Hematopoietic multipotent progenitor cell treated with erythropoietin and hydrocortisone succinate and interleukin-3 and kit ligand, for 17 days (in vitro differentiated cells): Measurements from ENCODE around the gene SHISAL2B.
"Not testable (repeated sequence)": the region's sequence is repeated elsewhere in the genome, so short reads cannot be mapped to it uniquely, and the experiment has no call there.

Source experiments
- DNase-seq: peaks from one replicate; pipeline ENCODE4 v3.0.0-alpha.2; 2015; ENCODE audit warnings: low spot score

The SHISAL2B gene

DNA sequence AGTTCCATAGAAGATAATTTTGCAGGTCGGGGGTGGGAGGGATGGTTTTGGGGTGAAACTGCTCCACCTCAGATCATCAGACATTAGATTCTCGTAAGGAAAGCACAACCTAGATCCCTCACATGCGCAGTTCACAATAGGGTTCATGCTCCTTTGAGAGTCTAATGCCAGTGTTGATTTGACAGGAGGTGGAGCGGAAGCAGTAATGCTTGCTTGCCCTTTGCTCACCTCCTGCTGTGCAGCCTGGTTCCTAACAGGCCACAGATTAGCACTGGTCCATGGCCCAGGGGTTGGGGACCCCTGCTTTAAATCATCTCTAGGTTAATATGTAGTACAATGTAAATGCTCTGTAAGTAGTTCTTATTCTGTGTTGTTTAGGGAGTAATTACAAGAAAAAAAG lies 10.5 kb downstream of the SHISAL2B start:
- DNase-seq: no peak

DNA sequence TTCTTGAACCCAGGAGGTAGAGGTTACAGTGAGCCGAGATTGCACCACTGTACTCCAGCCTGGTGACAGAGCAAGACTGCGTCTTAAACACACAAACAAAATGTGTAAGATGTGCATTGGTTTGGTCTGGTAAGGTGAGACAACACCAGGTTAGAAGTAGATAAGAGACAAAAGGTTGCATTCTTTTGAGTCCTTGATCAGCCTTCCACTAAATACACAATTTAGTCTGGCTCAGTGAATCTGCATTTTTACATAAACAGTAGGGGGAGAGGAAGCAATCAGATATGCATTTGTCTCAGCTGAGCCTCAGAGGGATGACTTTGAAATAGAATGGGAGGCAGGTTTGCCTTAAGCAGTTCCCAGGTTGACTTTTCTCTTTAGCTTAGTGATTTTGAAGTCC lies 15.8 kb downstream of the SHISAL2B start:
- not testable (repeated sequence) for DNase-seq

DNA sequence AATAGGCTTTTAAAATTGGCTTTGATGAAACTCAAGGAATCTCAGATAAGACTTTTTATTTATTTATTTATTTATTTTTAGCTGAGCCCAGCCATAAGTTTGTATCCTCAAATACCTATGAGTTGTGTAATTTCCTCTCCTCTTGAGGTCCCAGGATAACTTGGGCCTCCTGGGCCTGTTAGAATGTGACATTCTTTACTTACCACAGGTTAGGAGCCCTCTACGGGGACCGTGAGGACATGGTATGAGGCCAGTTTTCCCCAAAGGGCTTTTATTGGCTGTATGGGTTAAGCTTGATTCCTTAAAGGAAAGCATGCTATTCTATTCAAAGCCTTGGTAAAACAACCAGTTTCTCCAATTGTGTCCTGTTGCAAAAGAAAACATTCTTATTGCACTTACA lies 16.9 kb downstream of the SHISAL2B start:
- no peak for DNase-seq

DNA sequence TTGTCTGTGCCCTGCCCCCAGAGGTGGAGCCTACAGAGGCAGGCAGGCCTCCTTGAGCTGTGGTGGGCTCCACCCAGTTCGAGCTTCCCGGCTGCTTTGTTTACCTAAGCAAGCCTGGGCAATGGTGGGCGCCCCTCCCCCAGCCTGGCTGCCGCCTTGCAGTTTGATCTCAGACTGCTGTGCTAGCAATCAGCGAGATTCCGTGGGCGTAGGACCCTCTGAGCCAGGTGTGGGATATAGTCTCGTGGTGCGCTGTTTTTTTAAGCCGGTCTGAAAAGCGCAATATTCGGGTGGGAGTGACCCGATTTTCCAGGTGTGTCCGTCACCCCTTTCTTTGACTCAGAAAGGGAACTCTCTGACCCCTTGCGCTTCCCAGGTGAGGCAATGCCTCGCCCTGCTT lies 24.2 kb downstream of the SHISAL2B start:
- not testable (repeated sequence) for DNase-seq

DNA sequence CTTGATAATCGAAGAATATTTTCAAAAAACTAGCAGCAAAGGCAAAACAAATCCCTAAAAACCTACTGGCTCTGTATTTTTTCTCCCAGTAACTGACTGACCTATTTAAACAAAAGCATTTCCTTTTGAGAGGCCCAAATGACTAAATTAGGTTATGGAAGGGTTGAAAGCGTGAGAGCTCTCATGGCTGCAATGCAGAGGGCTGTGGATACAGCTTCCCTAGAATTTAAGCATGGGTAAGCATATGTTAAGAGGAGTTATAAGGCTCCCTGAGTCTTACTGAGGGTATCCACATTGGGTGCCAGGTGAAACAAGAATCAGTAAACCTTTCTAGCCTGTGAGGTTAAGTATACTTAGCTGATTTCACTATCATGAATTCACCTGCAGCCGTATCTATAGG lies 32.3 kb downstream of the SHISAL2B start:
- DNase-seq: no peak

DNA sequence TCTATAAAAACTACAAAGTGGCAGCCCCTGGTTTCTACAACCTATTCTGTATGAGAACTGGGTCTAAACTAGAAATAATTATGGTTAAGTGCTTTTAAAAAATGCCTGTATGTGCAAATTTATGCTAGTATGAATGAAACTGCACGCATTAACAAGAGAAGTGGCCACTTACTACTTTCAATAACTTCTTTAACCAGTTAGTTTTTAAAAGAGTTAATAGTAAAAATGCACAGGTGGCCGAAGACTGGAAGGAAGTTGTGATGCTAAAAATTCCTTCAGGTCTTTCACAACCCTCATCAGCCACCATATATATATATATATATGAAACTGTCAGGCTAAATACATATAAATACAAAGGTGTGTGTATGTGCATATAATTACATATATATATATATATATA lies 36.8 kb downstream of the SHISAL2B start:
- no peak for DNase-seq

DNA sequence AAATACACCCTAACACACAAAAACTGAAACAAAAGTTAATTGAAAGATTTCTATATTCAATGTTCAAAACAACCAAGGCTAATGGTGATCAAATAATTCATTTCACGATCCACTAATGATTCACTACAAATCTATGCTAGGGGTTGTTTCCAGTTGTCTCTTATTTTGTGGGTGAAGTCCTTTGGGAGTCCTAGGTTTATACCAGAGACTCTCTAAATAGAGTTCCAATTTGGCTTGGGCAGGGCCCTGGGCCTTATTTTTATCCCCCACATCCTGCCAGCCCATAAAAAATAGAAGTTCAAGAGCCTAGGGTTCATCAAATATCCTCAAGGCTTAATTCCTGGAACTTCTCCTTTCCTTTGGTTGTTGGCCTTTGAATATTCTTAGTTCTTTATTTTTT lies 52.1 kb downstream of the SHISAL2B start:
- no peak for DNase-seq

DNA sequence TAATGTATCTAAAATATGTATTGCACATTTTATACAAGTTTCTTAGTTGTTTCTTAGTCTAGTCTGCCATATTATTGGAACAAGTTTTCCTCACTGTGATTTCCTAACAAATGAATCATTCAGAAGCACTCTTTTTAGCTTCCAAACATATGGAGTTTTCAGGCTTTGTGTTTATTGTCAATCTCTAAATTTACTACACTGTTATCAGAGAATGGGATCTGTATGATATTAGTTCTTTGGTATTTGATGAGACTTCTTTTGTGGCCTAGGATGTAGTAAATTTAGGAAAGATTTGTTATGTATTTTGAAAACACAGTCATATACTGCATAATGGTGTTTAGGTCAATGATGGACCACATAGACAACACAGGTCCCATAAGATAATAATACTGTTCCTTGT lies 52.5 kb downstream of the SHISAL2B start:
- no peak for DNase-seq

DNA sequence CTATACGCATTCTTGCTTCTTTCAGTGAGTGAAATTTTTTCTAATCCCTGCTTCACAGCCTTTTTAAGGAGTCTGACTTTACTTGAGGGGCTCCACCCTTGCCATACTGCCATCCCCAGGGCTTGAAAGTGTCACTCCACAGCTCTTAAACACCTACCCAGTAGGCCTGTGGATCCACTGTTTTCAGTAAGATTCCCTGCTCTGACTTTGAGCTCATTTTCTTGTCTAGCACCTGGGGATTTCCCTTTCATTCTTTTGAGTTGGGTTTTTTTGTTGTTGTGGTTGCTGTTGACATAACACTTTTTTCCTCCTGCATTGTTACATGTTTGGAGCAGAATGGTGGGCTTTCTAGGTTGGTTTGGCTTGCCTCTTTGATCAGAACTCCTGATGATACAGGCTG lies 54.6 kb downstream of the SHISAL2B start:
- DNase-seq: no peak

DNA sequence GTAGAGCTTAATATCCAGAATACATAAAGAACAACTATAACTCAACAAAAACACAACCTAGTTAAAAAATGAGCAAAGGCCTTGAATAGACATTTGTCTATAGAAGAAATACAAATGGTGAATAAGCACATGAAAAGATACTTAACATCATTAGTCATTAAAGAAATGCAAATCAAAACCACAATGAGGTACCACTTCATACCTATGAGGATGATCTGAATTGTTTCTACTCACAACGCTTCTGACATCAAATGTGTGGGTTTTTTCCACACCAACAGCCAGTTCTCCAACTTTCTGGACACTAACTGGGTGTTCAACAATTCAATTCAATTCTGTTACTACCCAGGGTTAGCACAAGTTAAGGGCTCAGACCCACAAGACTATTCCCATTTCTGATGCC lies 56.1 kb downstream of the SHISAL2B start:
- no peak for DNase-seq

DNA sequence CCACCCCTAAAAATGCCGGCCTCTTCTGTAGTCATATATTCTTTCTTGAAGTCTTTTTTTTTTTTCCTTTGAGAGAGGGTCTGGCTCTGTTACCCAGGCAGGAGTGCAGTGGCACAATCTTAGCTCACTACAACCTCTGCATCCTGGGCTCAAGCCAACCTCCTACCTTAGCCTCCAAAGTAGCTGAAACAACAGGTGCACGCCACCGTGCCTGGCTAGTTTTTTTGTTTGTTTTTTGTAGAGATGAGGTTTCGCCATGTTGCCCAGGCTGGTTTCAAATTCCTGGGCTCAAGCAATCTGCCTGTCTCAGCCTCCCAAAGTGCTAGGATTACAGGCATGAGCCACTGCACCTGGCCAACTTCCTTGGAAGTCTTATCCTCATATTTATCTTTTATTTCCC lies 59.1 kb downstream of the SHISAL2B start:
- no peak for DNase-seq

DNA sequence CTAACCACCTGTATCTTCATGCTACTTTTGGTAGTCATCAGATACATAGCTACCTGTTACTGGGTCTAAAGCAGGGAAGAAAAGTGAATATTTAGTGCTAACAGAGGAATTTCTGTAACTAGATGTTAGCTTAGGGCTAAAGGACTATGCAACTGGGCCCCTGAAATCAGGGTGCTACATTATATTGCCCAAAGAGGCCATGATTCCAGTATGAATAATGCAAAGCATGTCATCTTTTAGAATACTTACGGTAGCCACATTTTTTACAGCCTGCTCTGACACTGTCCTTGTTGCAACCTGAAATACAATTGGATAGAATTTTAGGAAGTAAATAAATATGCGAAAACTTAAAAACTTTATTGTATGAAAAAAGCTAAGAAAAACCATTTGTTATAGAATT lies 63.8 kb downstream of the SHISAL2B start:
- no peak for DNase-seq

DNA sequence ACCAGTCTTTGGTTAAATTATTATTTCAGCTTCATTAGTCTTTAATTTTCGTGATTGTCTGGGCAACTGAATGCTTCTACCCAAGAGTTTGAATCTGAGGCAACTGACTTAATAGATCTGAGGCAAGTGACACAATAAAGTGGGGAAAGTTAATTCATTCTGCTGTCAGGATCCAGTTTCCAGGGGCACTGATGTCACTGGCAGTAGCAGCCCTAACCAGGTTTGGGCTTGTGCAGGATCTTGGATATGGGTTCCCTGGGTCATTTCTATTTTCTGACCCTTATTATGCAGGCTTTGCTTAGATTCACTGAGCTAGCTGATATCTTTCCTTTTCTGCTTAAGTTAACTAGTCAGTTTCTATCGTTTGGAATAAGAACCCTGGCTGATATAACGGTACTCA lies 68.6 kb downstream of the SHISAL2B start:
- no peak for DNase-seq

DNA sequence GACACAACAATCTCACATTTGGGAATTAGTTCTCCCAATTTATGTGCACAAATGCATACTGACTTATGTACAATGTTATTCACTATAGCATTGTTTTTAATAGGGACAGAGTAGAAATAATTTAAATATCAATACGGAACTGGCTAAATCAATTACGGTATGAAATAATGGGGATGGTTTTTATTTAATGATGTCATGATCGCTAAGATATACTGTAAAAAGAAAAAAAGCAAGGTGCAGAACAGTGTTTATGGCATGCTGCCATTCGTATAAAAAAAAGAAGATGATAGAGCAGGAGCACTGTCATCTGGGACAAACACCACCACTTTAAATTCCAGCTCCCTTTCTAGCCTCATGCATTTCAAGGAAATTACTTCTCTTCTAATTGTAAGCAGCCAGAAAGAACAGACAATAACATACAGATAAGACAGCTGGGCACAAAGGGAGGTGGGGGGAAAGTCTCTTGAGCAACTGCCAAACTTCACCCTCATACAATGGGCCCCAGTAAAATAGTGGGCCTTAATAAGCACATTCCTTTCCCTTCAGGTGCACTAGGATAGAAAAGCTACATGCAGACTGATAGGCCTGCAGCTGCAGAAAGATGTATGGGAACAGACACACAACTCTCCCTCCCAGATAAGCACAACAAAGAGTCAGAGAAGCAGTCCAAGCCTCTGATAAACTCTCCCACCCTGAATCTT lies 69.8 kb downstream of the SHISAL2B start:
- DNase-seq: no peak

DNA sequence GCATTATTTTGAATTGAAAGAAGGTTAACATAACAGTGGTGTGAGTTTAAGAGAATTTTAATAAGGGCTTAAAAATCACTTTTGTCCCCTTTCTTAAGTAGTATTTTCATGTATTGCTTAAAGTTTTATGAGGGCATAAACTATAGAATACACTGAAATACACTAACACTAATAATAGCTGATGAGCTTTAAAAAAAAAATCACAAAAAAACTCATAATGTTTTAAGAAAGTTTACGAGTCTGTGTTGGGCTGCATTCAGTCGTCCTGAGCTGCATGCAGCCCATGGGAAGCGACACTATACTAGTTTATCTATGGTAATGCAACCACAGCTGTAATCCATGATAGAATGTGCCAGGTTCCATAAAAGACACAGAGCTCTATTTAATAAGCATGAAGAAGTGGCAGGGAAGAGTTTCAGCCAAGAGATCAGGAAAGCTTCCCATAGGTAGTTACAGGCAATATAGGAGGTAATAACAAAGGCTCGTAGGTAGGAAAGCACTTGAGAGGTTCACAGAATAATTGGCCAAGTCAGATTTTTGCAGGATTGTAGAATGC lies 73.7 kb downstream of the SHISAL2B start:
- no peak for DNase-seq

DNA sequence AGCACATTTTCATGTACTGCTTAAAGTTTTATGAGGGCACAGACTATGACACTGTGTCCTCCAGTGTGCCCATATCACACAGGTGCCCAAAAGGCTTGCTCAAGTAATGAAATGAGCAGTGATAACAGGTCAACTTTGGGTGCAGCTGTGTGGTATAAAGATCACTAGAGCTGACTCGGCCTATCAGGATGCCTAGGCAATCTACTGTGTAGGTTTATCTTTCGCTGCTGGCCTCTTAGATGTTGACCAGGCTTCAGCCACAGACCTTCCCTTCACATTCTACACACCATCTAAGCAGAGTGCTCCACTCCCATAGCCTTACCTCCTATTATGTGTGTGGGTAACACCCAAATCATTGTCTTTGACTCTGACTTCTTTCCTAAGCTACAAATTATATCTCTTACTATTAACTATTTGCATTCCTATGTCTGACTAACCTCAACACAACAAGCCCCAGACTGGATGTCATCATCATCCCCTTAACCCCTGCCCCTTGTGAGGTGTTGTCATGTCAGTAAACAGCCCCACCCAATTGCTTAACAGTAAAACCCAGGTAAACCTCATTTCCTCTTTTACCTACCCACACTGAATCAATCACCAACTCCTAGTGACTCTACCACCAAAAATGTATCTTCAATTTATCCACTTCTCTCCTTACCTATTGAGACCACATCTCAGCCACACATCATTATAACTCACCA lies 75.7 kb downstream of the SHISAL2B start:
- DNase-seq: peak; percentile 22

DNA sequence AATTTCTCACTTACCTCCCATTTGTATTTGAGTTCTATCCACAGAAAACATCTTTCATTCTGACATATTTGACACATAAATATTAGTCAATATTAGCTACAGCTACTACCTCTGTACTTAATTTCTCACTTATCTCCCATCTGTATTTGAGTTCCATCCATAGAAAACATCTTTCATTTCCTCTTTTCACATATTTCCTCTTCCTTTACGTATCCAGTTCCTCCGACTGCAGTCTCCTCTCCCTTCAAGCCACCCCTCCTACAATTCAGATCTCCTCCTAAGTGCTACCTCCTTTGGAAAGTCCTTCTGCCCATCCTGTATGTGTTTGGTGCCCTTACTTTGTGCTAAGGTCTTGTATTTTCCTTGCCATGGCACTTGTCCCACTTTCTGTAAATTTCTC lies 76.6 kb downstream of the SHISAL2B start:
- DNase-seq: peak; percentile 13
